Fibroblast of lung (primary cell): ENCODE measurements around the gene POLG.

ENCODE experiments used
- CTCF ChIP-seq, 2 donors: IDR thresholded peaks in 1 of 2; conservative IDR thresholded peaks in 1 of 2; 1 replicate in 1 of 2; 2 replicates in 1 of 2; pipeline ENCODE4 v1.5.1; 2011 to 2012; ENCODE audit warnings: low read length in 2 of 2, control low read depth in 1 of 2, inconsistent platforms in 1 of 2, low read depth in 1 of 2, mild to moderate bottlenecking in 1 of 2
- EZH2 ChIP-seq: IDR thresholded peaks from 2 replicates; pipeline ENCODE4 v1.5.1; 2012; ENCODE audit warnings: low read length, control low read depth, mild to moderate bottlenecking; ENCODE audit errors: missing control alignments

GRCh38 chr15:89374086-89374981, 39.7 kb upstream of the POLG start:
- no peak for TF ChIP-seq CTCF (conservative IDR thresholded peaks at IDR 0.05 in 1 of 2, IDR thresholded peaks at IDR 0.05 in 1 of 2; ENCODE audit: low read depth in 1 of 2, low read length in 2 of 2)
- no peak for TF ChIP-seq EZH2
